Naive thymus-derived CD4-positive, alpha-beta T cell (primary cell): ENCODE results near the gene CISD3. TPM values are rescaled to one million over a fixed set of nuclear protein-coding genes. Genes with fewer than 3 reads are reported as not detected.
A peak's percentile ranks its signal among the peaks of the same experiment; 100 is the strongest.

Experiments used
- ATAC-seq: fragments of 150-1000 bp; cut with Tn5 transposase; 2 replicates; pipeline ENCODE4 v1.10.0; 2021; ENCODE audit warnings: mild to moderate bottlenecking, moderate library complexity
- CTCF ChIA-PET: fragments of 350-600 bp; sonication (Branson Sonifier 250); formaldehyde crosslinking; loops from one replicate; lab custom pipeline; 2021; ENCODE audit warnings: antibody characterized with exemption; lab: Charles Lee
- POLR2A ChIA-PET: fragments of 350-600 bp; sonication (Branson Sonifier 250); formaldehyde crosslinking; loops from one replicate; lab custom pipeline; 2021; ENCODE audit warnings: antibody characterized with exemption, inconsistent platforms; lab: Charles Lee
- DNase-seq, 9 donors: peaks; one replicate each; pipeline versions ENCODE4 v3.0.0 to v3.0.0-alpha.2; 2020 to 2022; ENCODE audit warnings: mixed read lengths in 1 of 9
- H3K27ac ChIP-seq: one replicate; pipeline ENCODE4 v1.7.0; 2013; ENCODE audit warnings: mild to moderate bottlenecking, low read depth, low read length, moderate library complexity
- H3K27me3 ChIP-seq, 2 donors: one replicate each; pipeline ENCODE4 v1.7.0; 2013; ENCODE audit warnings: low read length in 2 of 2, mild to moderate bottlenecking in 2 of 2, moderate library complexity in 2 of 2; ENCODE audit not compliant: control insufficient read depth in 2 of 2, insufficient read depth in 2 of 2
- H3K36me3 ChIP-seq, 3 experiments: 1 replicate in 2 of 3; 2 replicates in 1 of 3; pipeline ENCODE4 v1.7.0; 2013; ENCODE audit warnings: low read length in 3 of 3, mild to moderate bottlenecking in 3 of 3, moderate library complexity in 1 of 3; ENCODE audit not compliant: insufficient read depth in 3 of 3, control insufficient read depth in 2 of 3
- H3K4me1 ChIP-seq, 2 donors: one replicate each; pipeline ENCODE4 v1.7.0; 2013; ENCODE audit warnings: low read length in 2 of 2, mild to moderate bottlenecking in 2 of 2, moderate library complexity in 1 of 2; ENCODE audit not compliant: control insufficient read depth in 2 of 2, insufficient read depth in 2 of 2
- H3K4me3 ChIP-seq: 2 replicates; pipeline ENCODE4 v1.7.0; 2013; ENCODE audit warnings: mild to moderate bottlenecking, low read length
- H3K9me3 ChIP-seq, 3 experiments: 1 replicate in 2 of 3; 2 replicates in 1 of 3; pipeline ENCODE4 v1.7.0; 2013; ENCODE audit warnings: low read length in 3 of 3; ENCODE audit not compliant: control insufficient read depth in 2 of 3
- H3K27ac Mint-ChIP-seq, 9 donors: one replicate each; pipeline ENCODE4 v1.8.0; 2020 to 2022; ENCODE audit warnings: mixed read lengths in 9 of 9, mild to moderate bottlenecking in 8 of 9, moderate library complexity in 5 of 9, inconsistent platforms in 2 of 9
- H3K27me3 Mint-ChIP-seq, 5 donors: one replicate each; pipeline ENCODE4 v1.8.0; 2021 to 2022; ENCODE audit warnings: mixed read lengths in 5 of 5, mild to moderate bottlenecking in 1 of 5
- H3K36me3 Mint-ChIP-seq, 5 donors: one replicate each; pipeline ENCODE4 v1.8.0; 2020 to 2022; ENCODE audit warnings: mixed read lengths in 5 of 5, mild to moderate bottlenecking in 3 of 5, inconsistent platforms in 1 of 5
- H3K4me1 Mint-ChIP-seq, 7 donors: one replicate each; pipeline ENCODE4 v1.8.0; 2020 to 2022; ENCODE audit warnings: mixed read lengths in 7 of 7, mild to moderate bottlenecking in 3 of 7, inconsistent platforms in 1 of 7
- H3K4me3 Mint-ChIP-seq, 10 donors: one replicate each; pipeline ENCODE4 v1.8.0; 2020 to 2022; ENCODE audit warnings: mild to moderate bottlenecking in 10 of 10, mixed read lengths in 10 of 10, moderate library complexity in 6 of 10, inconsistent platforms in 2 of 10
- H3K9me3 Mint-ChIP-seq, 11 donors: one replicate each; pipeline ENCODE4 v1.8.0; 2020 to 2022; ENCODE audit warnings: mixed read lengths in 11 of 11, mild to moderate bottlenecking in 4 of 11, inconsistent platforms in 1 of 11, moderate library complexity in 1 of 11
- intact Hi-C, 2 donors: fragments of 100-400 bp; cut with micrococcal nuclease; formaldehyde crosslinking; loops; one replicate each; pipeline ENCODE4 v1.15.1; 2023
- polyA plus RNA-seq, 2 donors: library from polyadenylated mRNA; unstranded; fragments of 300-500 nt; fragmentation: Illumina TruSeq; gene quantifications; one replicate each; pipeline ENCODE4 v1.2.3, GENCODE V29; 2021
- total RNA-seq, 6 experiments: library from RNA in 5 of 6; stranded (reverse) in 5 of 6; gene quantifications; 1 replicate in 5 of 6; 2 replicates in 1 of 6; pipeline ENCODE4 v1.2.3 and lab custom pipeline; 2021 to 2026

Gene CISD3
- total and polyA plus RNA-seq, 7 experiments from 2014 or later: 8.0 to 39.6 (median 16.6) TPM

DNA sequence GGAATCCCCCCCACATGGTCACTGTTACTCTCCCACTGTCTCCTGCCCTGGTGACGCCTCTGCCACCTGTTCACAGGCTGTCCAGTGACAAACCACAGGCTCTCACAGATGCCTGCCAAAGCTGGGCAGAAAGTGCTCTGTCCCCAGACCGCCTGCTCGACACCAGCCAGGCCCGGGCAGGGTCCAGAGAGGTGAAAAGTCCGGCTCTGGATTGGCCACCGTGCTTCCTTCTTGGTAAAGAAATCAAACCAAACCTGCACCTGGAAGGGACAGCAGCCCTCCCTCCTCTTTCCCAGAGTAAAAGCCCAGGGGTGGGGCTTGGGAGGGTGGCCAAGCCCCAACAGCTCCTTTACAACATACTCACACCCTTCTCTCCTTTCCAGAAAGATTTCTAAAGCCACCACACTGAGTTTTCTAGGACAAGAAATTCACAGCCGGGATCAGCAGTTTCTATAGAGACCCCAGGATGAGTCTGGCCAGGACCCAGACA lies 11.8 kb downstream of the CISD3 start:
- peaks cover 0 to 3% (median 0%) of the 10 kb centered on the region in 5 donors for H3K36me3 Mint-ChIP-seq
- Histone ChIP-seq H3K4me1 (peaks cover 0 to 4% of the 10 kb centered on the region in 2 donors), H3K36me3 (no peaks in the 10 kb centered on the region), H3K27me3 (peaks cover 0 to 9% of the 10 kb centered on the region in 2 donors), H3K27ac (no peak overlapping the region), H3K9me3 (no peaks in the 10 kb centered on the region), H3K4me3 (no peak overlapping the region)
- peak overlapping the region in 1 of 9 donors; percentile 73 for H3K27ac Mint-ChIP-seq
- POLR2A ChIA-PET: no interaction called here
- ATAC-seq: no peak
- peaks cover 12 to 34% (median 17%) of the 10 kb centered on the region in 5 donors for H3K27me3 Mint-ChIP-seq
- intact Hi-C loops: no loop called here
- H3K4me1 Mint-ChIP-seq: peaks cover 0 to 27% (median 11%) of the 10 kb centered on the region in 7 donors
- CTCF ChIA-PET: no interaction called here
- H3K9me3 Mint-ChIP-seq: no peaks in the 10 kb centered on the region
- no peak for DNase-seq
- H3K4me3 Mint-ChIP-seq: no peak overlapping the region

DNA sequence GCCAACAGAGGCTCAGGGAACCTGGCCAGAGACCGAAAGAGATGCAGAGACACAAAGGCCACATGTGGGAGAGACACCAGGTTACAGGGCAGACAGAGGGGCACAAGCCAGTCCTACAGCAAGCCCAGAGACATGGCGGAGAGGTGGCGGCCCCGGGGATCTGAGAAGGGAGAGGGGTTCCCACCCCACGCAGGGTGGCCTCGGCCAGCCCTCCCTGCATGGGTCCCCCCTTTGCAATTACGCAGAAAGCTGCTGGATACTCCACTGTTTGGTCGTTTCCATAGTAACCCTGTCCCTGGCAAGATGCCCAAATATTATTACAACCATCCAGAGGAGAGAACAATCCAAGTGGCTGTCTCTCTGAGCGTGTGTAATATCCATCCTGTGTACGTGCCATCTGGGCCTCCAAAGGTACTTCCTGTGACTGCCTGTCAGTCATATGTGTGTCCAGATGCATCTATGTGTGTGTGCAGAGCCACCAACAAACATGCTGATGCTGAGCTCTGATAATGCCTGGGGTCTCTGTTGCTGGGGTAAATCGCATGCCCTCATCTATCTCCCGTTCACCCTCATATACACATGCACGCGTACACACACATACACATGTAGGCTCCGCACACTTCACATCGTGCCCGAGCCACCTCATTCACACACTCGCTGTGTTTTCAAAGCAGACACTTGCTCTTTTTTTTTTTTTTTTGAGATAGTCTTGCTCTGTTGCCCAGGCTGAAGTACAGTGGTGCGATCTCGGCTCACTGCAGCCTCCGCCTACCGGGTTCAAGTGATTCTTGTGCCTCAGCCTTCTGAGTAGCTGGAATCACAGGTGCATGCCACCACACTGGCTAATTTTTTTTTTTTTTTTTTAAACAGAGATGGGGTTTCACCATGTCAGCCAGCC lies 12.5 kb downstream of the CISD3 start:
- ChIA-PET POLR2A (no interaction called here), CTCF (interaction anchor here (0.7 kb wide), 2 partner anchors 8 to 88 kb away, joined by 3 read pairs; no protein-coding TSS in a partner anchor)
- Histone ChIP-seq H3K4me1 (peaks cover 0 to 11% of the 10 kb centered on the region in 2 donors), H3K36me3 (no peaks in the 10 kb centered on the region), H3K27ac (no peak overlapping the region), H3K27me3 (peaks cover 0 to 10% of the 10 kb centered on the region in 2 donors), H3K9me3 (no peaks in the 10 kb centered on the region), H3K4me3 (no peak overlapping the region)
- Mint-ChIP-seq H3K36me3 (peaks cover 0 to 3% (median 0%) of the 10 kb centered on the region in 5 donors), H3K27ac (peak overlapping the region in 2 of 9 donors; percentile 5 to 73), H3K4me3 (peak overlapping the region in 1 of 10 donors; percentile 7), H3K4me1 (peaks cover 0 to 27% (median 12%) of the 10 kb centered on the region in 7 donors), H3K27me3 (peaks cover 12 to 35% (median 17%) of the 10 kb centered on the region in 5 donors), H3K9me3 (no peaks in the 10 kb centered on the region)
- DNase-seq: no peak
- no peak for ATAC-seq
- intact Hi-C loops: no loop called here

DNA sequence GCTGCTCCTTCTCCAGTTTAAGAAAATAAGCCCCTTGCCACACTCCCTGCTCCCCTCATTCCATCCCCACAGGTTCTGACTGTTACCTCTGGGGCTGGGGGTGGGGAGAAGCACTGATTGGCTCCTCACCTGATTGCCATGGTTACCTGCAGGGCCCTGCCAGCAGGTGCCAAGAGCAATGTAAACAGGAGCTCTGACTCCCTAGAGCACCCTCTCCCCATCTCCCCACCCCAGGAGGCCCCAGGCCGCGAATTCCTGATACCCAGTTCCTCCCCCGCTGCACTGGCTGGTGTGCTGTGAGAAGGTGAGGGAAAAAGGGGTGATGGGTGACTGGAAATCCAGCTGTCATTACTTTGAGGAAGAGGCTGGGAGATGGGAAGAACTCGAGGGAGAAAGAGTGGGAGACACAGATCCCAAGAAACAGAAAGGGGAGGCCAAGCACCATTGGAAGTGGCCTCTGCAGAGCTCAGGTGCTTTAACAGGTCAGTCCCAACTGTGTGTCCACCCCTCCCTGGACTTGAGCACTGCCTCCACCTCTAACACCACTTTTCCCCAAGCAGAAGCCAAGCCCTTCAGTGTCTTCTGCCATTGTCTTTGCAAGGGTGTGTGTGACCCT lies 13.5 kb downstream of the CISD3 start:
- Mint-ChIP-seq H3K4me1 (peaks cover 0 to 24% (median 12%) of the 10 kb centered on the region in 7 donors), H3K27me3 (peaks cover 12 to 38% (median 17%) of the 10 kb centered on the region in 5 donors), H3K4me3 (no peak overlapping the region), H3K27ac (peak overlapping the region in 1 of 9 donors; percentile 21), H3K9me3 (no peaks in the 10 kb centered on the region), H3K36me3 (peaks cover 0 to 3% (median 0%) of the 10 kb centered on the region in 5 donors)
- no peak for DNase-seq
- Histone ChIP-seq H3K9me3 (no peaks in the 10 kb centered on the region), H3K36me3 (no peaks in the 10 kb centered on the region), H3K4me1 (peaks cover 4 to 16% of the 10 kb centered on the region in 2 donors), H3K27me3 (peaks cover 0 to 10% of the 10 kb centered on the region in 2 donors), H3K4me3 (no peak overlapping the region), H3K27ac (no peak overlapping the region)
- ChIA-PET POLR2A (interaction anchor here (0.8 to 1.4 kb wide), 2 partner anchors 38 to 62 kb away, joined by 3 to 4 read pairs; no protein-coding TSS in a partner anchor), CTCF (interaction anchor here (0.7 to 1.2 kb wide), 3 partner anchors 9 to 89 kb away, joined by 3 read pairs; no protein-coding TSS in a partner anchor)
- intact Hi-C loops: no loop called here
- ATAC-seq: no peak

DNA sequence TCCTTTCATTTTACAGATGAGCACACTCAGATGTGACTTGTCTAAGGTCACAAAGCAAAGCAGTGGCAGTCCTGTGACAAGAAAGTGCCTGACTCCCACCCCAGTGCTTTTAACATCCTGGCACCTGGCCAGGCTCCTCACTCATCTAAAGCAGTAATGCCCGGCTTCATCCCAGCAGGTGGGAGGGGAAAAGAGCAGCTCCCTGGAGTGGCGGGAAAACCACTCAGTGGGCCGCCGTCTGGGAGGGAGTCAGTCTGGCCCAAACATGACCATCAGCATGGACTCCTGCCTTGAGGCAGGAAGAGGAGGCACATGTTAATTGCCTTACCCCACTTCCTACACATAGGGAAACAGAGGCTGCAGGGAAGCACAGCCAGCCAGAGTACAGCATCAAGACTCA lies 15.4 kb downstream of the CISD3 start:
- Mint-ChIP-seq H3K36me3 (peaks cover 0 to 3% (median 0%) of the 10 kb centered on the region in 5 donors), H3K4me1 (peaks cover 5 to 35% (median 23%) of the 10 kb centered on the region in 7 donors), H3K9me3 (no peaks in the 10 kb centered on the region), H3K4me3 (peak overlapping the region in 2 of 10 donors; percentile 51 to 98), H3K27ac (no peak overlapping the region), H3K27me3 (peaks cover 23 to 37% (median 26%) of the 10 kb centered on the region in 5 donors)
- DNase-seq (no peak), ATAC-seq (no peak)
- intact Hi-C loops: no loop called here
- POLR2A ChIA-PET: interaction anchor here (0.8 kb wide), 1 partner anchor 18 kb away, joined by 3 read pairs; no protein-coding TSS in a partner anchor
- CTCF ChIA-PET: no interaction called here
- H3K4me3 ChIP-seq: no peak overlapping the region
- peaks cover 9 to 14% of the 10 kb centered on the region in 2 donors for H3K27me3 ChIP-seq
- peaks cover 22 to 34% of the 10 kb centered on the region in 2 donors for H3K4me1 ChIP-seq
- no peaks in the 10 kb centered on the region for H3K9me3 ChIP-seq
- H3K27ac ChIP-seq: no peak overlapping the region
- no peaks in the 10 kb centered on the region for H3K36me3 ChIP-seq

DNA sequence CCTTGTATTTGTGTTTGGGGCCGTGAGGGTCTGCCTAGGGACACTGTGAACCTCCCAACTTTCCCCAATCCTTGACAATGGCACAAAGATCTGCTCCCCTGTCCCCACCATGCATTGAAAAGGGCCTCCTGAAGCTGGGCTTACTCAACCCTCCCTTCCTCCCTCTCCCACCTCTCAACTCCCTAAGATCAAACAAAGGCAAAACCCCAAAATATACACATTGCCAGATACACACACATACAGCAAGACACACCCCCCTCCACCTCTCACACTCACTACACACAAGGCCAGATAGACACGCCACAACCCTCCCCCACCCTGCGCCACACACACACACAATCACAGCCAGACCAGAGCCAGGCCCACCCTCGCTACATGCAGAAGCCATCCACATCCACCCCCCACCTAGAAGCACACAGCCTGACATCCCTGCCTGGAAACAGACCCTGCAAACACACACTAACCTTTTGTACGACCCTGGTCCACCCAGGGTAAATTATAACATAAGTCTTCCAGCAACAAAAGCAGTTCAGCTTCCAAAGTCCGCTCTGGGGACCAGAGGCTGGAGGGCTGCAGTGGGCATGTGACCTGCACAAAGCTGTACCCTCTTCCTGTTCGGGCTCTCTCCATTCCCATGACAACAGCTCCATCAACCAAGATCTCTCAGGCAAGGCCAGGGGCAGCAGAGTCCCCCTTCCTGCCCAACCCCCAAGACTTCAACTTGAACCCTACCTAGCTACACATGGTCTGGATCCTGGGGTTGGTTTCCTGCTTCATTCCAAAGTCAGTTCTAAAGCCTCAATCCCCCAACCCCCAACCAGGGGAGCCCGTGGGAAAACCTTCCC lies 16.1 kb downstream of the CISD3 start:
- Histone ChIP-seq H3K4me1 (peaks cover 29 to 41% of the 10 kb centered on the region in 2 donors), H3K27me3 (peaks cover 9 to 16% of the 10 kb centered on the region in 2 donors), H3K4me3 (no peak overlapping the region), H3K27ac (no peak overlapping the region), H3K36me3 (no peaks in the 10 kb centered on the region), H3K9me3 (no peaks in the 10 kb centered on the region)
- H3K9me3 Mint-ChIP-seq: peaks cover 0 to 4% (median 0%) of the 10 kb centered on the region in 11 donors
- intact Hi-C loops: no loop called here
- CTCF ChIA-PET: interaction anchor here (0.6 to 1.3 kb wide), 3 partner anchors 51 to 70 kb away, joined by 3 read pairs; no protein-coding TSS in a partner anchor
- POLR2A ChIA-PET: no interaction called here
- H3K4me3 Mint-ChIP-seq: peak overlapping the region; percentile 40 to 98 (median 66)
- peaks cover 0 to 3% (median 0%) of the 10 kb centered on the region in 5 donors for H3K36me3 Mint-ChIP-seq
- DNase-seq (no peak), ATAC-seq (no peak)
- peaks cover 12 to 42% (median 30%) of the 10 kb centered on the region in 7 donors for H3K4me1 Mint-ChIP-seq
- peaks cover 30 to 43% (median 33%) of the 10 kb centered on the region in 5 donors for H3K27me3 Mint-ChIP-seq
- no peak overlapping the region for H3K27ac Mint-ChIP-seq
